ENCODE results near the gene VWDE. TPM values are rescaled to one million over a fixed set of nuclear protein-coding genes. Genes with fewer than 3 reads are reported as not detected.

VWDE gene
- total RNA-seq, 1 donor from 2014 or later, result not detected

DNA sequence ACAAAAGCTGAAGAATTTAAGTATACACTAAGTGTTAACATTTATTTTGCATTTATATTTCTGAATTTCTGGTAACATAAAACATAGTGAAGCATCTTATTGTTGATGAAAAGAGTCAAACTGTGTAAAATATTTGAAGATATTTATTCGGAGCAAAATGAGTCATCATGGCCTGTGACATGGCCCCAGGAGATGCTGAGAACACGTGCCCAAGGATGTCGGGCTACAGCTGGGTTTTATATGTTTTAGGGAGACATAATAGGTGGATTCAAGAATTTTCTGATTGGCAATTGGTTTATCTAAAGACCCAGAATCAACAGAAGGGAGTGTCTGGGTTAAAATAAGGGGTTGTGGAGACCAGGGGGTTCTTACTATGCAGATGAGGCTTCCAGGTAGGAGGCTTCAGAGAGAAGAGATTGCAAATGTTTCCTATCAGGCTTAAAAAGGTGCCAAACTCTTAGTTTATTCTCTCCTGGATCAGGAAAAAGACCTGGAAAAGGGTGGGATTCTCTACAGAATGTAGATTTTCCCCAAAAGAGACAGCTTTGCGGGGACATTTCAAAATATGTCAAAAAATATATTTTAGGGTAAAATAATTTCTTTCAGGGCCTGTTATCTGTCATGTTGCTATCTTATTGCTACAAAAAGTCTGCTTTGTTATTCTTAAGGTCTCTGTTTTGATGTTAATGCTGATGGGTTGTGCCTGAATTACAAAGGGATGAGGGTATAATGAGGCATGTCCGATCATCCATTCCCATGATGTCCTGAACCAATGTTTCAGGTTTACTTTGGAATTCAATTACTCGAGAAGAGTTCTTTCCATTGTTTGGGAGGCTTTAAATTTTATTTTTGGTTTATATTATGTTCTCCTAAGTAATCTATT, 74.5 kb downstream of the VWDE start:
- DNase-seq (ENCODE audit: low read depth), result no peak

DNA sequence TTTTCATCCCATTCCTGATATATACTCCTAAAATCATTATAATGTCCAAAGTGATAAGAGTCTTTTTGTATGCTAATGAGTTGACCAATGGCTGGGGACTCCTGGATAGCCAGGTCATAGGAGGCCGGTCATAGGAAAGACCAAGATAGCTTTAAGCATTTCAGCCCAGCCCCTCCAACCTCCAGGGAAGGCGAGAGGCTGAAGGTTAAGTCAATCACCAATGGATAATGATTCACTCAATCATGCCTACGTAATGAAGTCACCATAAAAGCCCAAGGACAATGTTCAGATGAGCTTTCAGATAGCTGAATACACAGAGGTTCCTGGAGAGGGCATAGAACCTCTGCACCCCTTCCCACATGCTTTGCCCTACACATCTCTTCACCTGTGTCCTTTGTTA, 75.7 kb downstream of the VWDE start:
- DNase-seq (ENCODE audit: low read depth), result no peak

DNA sequence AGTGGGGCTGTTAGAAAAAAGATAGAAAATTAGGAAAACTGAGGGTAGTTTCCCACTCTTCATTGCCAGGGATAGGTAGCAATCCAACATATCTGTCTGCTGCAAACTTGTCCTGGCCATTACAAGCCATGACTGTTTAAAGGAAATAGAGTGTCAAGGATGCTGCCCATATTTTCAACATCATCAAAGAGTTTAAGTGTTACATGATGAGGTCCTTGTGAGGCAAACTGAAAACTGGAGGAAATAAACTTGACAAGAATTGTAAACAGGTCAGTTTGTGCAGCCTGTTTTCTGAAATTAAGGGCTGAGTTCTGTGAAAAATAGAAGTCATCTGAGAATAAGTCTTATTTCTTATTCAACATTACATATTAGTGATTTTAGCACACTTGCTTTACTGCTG, 78.0 kb downstream of the VWDE start:
- no peak for DNase-seq (ENCODE audit: low read depth)

DNA sequence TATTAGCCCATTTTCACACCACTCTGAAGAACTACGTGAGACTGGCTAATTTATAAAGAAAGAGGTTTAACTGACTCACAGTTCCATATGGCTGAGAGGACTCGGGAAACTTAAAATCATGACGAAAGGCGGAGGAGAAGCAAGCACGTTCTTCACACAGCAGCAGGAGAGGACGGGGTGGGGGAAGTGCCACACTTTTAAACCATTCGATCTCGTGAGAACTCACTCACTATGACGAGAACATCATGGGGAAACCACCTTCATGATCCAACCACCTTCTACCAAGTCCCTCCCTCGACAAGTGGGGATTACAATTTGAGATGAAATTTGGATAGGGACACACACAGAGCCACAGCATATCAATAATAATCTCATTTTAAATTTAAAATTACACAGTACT, 80.2 kb downstream of the VWDE start:
- DNase-seq (ENCODE audit: low read depth), result no peak

DNA sequence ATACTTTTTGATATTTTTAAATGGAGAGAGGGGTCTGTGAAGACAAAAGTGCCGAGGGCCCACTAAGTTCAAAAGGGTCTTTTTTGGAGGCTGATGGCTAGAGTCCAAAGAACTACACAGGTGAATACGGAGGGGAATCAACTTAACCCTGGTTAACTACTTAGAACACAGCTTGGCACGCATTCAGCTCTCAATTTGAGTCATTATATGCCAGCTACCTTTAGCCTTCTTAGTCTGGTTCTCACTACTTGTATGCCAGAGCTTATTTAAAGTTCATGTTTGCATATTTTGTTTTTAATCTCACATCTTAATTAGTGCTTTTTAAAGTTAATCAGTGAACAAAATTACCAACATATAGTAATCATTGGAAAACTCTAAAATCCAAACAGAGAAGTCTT, 80.8 kb downstream of the VWDE start:
- DNase-seq (ENCODE audit: low read depth), result no peak

DNA sequence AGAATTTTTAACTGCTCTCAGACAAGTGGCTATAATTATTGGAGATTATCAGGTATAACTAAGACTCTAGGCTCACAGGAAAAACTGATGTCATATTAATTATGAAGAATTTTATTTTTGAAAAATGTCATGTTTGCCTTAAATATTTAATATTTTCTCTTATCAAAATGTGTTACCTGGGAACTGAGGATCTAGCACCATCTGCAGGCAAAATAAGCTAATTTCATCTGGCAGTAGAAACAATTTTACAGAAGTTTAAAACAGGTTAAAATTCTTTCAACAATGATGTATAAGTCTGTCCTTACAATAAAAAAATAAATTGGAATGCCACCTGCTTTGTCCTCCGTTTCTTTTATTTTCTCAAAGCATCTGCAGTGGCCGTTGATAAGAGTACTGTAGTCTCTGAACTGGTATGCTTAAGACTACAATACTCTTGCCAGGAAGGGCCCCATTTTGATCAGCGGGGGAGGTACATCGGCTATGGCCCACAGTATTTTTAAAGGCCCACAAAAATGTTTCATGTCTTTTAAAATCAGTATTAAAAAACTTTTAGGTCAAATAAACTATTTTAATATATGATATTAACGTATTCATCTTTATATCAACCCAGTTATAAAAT, 81.3 kb downstream of the VWDE start:
- DNase-seq (ENCODE audit: low read depth), result peak; percentile 44

DNA sequence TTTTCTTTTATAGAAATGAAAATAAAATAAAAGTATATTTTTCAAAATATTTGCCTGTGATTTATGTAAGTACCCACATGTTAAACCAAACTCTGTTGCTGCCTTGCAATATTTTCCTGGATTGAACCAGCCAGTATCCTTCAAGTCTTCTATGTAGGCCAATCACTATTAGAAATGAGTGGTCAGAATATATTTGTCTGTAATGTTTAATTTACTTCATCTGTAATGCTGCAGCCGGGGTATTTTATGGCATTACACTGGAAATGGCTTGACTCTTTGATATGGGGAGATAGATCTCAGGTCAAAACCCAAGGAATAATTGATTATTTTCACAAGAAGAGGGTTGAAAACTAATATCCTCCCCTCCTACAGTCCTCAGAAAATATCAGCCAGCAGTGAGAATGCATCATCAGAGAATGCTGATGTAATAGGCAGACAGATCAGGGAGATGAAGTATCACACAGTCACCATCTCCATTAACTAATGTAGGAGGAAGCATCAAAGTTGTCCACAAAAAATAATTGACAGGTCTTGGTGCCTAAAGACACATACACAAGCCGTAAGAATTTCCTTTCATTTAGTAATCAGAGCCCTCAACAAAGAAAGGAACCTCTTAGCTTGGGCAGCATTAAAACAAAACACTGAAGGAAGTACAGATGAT, 82.5 kb downstream of the VWDE start:
- DNase-seq (ENCODE audit: low read depth), result no peak

DNA sequence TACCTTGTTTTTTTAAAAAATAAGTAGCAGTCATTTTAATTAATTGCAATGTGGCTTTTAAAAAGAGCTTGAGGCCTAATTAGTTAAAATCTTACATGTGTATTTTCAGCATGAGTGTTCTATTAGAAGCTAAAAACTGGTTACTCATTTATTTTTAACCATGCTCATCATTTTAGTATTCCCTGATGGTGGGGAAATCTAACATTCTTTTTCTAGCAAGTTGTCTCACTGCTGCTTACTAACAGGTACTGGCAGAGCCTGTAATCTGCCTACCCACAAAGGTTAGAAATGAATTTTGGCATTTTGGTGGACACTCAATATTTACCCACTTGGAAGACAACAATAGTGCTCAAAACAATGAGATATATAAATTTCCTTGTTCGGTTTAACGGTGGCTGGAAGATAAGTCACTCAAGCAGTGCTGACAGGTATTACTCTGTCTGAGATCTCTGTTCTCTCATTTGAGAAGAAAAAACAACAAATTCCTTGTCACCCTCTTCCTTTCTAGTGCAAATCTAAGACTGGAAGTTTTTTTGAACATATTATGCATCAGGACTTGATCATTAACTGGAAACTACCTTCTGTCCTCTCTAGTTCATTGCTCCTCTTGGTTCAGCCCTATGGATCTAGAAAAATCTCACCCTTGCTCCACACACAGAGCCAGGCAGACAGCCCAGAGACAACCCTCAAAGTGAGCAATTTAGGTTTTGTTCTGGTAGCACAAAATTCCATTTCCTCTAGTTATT, 83.3 kb downstream of the VWDE start:
- DNase-seq (ENCODE audit: low read depth), result no peak

DNA sequence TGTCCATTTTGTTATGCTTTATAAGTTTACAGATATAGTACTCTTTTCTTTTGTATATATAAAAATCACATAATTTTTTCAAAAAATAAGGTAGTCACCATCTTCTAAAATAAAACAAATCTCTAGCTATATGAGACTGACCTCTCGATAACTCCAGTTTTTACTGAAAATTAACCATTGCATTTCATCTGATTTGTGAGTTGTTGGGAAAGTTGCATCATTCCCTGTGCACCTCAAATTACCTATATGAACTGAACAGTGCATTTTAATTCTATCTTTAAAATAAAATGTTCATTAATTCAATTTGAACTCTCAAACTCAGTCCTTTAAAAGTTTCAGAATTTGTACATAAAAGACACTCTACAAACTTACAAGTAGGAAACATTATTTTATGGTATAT, 86.0 kb downstream of the VWDE start:
- no peak for DNase-seq (ENCODE audit: low read depth)

DNA sequence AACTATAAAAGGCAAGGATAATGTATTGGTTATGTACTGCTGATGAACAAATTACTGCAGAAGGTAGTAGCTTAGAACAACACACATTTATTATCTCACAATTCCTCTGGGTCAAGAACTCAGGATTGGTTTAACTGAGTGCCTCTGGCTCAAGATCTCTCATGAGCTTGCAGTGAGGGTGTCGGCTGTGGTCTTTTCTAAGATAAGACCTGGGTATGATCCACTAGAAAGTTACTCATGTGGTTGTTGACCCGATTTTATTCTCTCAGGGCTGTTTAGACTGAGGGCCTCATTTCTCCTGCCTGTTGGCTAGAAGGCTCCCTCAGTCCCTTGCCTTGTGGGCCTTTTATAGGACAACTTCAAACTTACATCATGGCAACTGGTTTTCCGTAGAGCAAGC, 86.7 kb downstream of the VWDE start:
- DNase-seq (ENCODE audit: low read depth), result no peak

DNA sequence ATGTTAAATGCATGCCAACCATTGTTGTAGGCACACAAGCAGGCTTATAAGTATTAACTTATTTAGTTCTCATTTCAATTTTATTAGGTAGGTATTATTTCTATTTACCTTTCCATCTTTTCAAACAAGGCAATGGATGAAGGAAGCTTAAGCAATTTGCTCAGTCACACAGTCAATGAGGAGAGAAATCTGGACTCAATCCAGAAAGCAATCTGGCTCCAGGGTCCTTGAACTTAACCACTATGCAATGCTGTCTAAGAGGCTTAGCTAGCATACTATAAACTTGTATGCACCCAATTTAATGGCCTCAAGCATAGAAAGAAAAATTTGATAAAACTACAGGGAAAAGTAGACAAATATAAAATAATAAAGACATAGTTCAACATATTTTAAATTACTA, 88.6 kb downstream of the VWDE start:
- DNase-seq (ENCODE audit: low read depth), result no peak

DNA sequence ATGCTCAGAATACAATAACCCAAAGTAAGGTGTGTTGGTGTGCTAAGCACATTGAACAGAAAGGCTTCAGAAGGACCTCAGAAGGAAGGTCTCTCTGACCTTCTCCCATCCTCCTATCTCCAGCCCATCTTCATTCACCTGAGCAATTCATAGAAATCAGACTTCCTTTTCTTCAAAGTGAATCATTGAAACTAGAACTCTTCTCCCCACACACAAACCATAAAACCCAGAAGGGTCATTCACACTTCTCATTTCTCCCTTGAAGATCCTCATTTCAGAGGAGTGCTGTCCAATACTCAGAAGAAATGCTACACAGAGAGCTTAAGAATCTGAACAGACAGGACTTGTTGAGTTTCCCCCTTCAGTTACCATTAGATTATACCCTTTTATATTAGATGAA, 89.5 kb downstream of the VWDE start:
- DNase-seq (ENCODE audit: low read depth), result no peak

DNA sequence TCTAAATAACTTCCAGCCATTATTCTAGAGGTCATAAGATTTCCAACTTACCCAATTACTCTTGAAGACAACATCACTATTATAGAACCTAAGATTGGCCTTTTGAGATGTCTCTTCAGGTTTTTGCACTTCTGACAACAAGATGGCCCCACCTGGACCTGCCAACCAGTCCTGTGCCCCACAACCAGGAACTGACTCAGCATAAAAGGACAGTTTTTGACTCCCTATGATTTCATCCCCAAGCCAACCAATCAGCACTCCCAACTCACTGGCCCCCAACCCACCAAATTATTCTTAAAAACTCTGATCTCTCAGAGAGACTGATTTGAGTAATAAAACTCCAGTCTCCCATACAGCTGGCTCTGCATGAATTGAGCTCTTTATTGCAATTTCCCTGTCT, 98.2 kb downstream of the VWDE start:
- DNase-seq (ENCODE audit: low read depth), result no peak

DNA sequence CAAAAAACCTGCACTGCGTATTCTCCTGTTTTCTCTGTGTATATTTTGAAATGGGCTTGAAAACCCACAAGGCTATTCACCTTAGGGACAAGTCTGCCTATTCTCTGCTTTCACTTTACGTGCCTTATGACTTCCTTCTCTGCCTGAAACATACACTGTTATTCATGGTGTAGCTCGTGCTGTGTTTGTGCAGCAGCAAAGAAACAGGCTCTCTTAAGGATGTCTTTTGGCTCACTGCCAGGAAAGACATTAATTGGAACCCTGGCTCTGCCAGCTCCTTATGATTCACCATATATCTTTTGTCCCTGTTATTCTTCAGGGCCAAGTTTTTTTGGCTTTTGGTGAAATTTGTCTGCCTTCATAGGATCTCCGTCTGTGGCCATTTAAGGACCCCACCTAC, 100.2 kb downstream of the VWDE start:
- no peak for DNase-seq (ENCODE audit: low read depth)

DNA sequence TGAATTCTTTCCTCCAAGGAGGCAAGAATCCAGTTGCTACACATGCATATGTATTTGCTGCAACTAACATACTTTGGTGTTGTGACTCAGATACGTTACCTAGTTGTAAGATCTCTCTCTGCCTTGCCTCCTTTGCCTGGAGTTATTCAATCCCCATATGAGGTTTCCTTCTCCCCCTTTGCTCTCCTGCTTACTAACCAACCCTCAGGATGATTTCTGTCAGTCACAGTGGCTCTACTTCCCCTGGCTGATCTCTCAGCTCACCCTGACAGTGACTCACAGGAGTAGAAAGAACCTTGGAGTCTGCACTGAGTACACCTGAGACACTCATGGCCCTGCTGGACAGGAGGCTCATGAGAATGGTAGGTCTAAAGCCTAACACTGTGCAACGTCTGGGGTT, 100.6 kb downstream of the VWDE start:
- no peak for DNase-seq (ENCODE audit: low read depth)

DNA sequence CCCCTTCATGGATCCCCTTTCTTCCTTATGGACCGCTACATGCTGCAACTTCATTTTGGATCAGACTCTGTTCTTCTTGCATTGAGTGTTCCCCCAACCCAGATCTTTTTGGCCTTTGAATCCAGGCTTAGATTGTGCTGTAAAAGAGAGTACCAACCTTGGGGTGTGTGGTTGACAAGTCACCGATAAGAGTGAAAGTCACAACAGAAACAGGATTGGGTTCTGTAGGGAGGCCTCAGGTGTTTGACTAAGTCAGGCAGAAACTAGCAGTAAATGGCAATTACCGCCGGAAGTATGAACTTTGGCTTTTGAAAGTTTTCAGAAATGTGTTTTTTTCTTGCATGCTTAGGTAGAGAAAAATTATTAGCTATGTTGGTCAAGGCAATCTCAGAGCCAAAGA, 103.2 kb downstream of the VWDE start:
- no peak for DNase-seq (ENCODE audit: low read depth)

DNA sequence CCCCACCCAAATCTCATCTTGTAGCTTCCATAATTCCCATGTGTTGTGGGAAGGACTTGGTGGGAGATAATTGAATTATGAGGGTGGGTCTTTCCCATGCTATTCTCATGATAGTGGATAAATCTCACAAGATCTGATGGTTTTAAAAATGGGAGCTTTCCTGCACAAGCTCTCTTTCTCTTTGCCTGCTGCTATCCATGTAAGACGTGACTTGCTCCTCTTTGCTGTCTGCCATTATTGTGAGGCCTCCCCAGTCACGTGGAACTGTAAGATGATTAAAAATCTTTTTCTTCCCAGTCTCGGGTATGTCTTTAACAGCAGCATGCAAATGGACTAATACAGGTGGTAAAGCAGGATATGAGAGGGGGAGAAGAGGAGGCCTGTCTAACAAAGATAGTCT, 104.3 kb downstream of the VWDE start:
- DNase-seq (ENCODE audit: low read depth), result no peak

DNA sequence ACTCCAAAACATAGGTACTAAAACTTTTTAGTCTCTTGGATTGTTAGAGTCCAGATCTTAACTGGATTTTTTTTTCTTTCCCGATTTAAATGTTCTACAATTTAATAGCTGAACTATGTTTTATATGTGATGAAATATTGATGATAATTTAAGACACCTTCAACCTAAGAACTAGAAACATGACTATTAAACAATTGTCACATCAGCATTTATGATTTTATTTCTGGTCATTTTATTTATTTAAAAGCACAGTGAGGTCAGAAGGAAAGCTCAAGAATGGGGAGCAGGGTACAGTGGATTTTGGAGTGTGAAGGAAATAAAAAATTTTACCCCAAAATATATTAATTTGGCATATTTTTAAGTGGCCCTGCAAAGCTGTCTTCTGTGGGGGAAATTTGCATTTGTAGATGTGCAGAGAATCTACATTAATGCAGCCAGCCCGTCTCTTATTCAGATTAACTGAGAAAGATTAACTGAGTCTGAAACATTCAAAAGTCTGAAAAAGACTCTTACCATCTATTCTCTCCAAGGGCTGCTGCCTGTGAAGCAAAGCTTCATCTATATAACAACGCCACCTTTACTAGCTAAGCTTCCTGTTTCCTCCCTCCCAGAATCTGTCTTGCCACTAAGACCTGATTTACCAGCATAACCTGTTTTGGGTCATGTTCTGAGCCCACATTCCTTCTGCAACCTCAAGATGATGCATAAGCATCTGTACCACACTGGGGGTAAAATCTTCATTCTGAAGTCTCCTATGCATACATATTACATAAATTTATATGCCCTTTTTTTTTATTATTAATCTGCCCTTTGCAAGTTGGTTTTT, 106.2 kb downstream of the VWDE start:
- no peak for DNase-seq (ENCODE audit: low read depth)

DNA sequence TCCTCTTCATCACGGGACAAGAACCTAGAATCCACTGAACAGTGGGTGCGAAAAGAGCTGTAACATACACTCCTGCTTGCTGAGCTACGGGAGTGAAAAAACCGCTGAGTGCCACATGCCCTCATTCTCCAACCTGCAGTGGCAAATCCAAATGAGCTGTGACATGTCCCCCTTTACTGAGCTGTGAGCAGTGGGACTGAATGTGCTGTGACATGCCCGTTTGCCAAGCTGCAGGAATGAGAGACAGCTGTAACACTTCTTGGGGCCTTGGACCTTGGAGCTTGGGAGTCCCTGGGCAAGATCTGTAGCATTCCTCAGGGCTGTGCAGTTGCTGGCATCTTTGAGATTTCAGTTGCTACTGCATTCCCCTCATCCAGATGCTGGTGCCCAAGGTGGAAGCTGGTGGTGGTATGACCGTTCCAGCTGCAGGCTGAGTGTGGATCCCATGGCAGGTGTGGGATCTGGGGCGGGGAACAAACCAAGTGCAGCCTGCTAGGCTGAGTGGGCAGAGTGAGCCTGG, 107.6 kb downstream of the VWDE start:
- DNase-seq (ENCODE audit: low read depth), result no peak

DNA sequence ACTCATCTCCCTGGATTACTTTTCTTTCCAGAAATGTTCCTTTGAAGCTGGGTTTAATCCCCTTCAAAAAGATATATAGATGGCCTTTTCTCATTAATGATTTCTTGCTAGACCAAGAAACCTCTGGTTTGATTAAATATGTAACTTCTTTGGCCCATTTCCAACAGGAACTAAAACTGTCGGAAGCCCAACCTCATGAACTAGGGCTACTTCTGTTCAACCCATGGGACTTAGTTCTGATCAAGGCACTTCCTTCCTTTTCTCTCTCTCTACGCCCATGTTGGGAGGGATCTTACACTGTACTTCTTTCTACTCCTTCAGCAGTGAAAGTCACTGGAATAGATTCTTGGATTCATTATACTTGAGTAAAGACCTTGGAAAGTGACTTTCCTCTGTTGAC, 109.0 kb downstream of the VWDE start:
- DNase-seq (ENCODE audit: low read depth), result no peak

DNA sequence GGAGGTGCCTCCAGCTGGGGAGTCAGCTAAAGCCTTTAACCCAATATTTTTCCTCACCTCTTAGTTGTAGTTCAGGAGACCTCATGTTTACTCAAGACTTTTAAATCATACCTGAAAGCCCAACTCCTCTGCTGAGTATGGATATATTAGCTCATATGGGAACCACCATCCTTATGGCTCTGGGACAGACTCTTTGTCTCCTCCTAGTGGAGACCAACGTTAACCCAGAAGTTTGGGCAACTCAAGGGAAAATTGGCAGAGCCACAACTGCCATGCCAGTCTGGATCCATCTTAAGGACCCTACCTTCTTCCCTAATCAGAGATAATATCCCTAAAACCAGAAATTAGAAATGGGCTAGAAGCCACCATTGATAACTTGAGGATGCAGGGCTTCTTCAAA, 111.8 kb downstream of the VWDE start:
- DNase-seq (ENCODE audit: low read depth), result no peak
